ENCODE data around the gene LDLRAP1.

DNA sequence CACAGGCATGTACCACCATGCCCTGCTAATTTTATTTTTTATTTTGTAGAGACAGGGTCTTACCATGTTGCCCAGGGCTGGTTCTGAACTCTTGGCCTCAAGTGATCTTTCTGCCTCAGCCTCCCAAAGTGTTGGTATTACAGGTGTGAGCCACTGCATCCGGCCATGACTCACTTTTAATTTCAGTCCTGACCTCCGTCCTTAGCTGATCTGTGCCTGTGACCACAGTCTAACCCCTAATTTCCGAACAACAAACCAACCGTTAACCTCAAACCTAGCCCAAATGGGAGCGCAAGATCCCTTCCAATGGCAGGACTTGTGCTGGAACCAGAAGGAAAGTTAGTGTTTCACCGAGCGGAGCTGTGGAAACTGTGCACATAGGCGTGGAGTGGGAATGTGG is 43.9 kb downstream of the LDLRAP1 start:
- TF ChIP-seq, protein P1, sequence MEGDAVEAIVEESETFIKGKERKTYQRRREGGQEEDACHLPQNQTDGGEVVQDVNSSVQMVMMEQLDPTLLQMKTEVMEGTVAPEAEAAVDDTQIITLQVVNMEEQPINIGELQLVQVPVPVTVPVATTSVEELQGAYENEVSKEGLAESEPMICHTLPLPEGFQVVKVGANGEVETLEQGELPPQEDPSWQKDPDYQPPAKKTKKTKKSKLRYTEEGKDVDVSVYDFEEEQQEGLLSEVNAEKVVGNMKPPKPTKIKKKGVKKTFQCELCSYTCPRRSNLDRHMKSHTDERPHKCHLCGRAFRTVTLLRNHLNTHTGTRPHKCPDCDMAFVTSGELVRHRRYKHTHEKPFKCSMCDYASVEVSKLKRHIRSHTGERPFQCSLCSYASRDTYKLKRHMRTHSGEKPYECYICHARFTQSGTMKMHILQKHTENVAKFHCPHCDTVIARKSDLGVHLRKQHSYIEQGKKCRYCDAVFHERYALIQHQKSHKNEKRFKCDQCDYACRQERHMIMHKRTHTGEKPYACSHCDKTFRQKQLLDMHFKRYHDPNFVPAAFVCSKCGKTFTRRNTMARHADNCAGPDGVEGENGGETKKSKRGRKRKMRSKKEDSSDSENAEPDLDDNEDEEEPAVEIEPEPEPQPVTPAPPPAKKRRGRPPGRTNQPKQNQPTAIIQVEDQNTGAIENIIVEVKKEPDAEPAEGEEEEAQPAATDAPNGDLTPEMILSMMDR (IDR thresholded peaks at IDR 0.05; ENCODE audit: low read depth, low read length) = no peak
- TF ChIP-seq EZH2phosphoT487 (IDR thresholded peaks at IDR 0.05; ENCODE audit: low read depth) = no peak

Data from OCI-LY3 (cell line).